Measurements from ENCODE around the gene EGR1. TPM values are rescaled to one million over a fixed set of nuclear protein-coding genes. Genes with fewer than 3 reads are reported as not detected.
A peak's percentile ranks its signal among the peaks of the same experiment; 100 is the strongest.

The EGR1 gene
- total RNA-seq, 2 experiments from 2014 or later, result 5.7 to 6.2 TPM

DNA sequence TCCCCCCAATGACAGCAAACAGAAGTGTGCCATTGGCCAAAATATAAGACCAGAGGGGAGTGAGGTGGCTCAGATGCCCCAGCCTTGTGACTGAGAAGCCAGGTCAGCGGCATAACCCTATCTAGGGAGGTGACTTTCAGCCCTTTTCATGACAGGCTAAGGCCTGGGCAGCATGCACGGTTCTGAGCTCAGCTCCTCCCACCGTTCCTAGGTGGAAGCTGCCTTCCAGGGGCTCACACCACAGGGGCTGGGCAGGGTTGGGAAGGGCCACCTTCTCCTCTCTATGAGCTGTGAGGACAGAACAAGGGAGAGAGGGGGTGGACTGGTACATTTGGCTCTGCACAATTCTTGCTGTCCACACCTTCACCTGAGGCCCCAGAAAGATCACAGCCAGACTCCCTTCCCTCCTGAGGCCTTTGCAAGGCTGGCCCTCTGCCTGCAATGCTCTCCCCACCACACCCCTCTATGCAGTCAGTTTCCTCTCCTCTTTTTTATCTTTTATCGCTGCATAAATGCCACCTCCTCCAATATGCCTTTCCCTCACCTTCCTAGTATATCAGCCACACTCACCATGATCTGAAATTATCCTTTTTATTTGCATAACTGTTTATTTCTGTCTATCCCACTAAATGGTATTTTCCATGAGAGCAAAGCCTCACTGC is 5.1 kb upstream of the EGR1 start:
- Mint-ChIP-seq H3K36me3 (ENCODE audit: low read depth) (peaks cover 5% of the 10 kb centered on the region), H3K27ac (peak overlapping the region; percentile 91), H3K4me3 (peak overlapping the region; percentile 13), H3K4me1 (ENCODE audit: low read depth) (peaks cover 39% of the 10 kb centered on the region), H3K9me3 (no peaks in the 10 kb centered on the region), H3K27me3 (no peaks in the 10 kb centered on the region)
- Histone ChIP-seq H3K9me3 (ENCODE audit: control insufficient read depth in 1 of 2, insufficient read depth in 1 of 2, low read length in 2 of 2) (no peaks in the 10 kb centered on the region), H3K27me3 (ENCODE audit: control insufficient read depth in 1 of 2, insufficient read depth in 2 of 2, low read length in 2 of 2) (no peaks in the 10 kb centered on the region), H3K36me3 (ENCODE audit: insufficient read depth, low read length) (no peaks in the 10 kb centered on the region), H3K27ac (ENCODE audit: low read depth in 1 of 2, low read length in 2 of 2) (peak overlapping the region; percentile 17 to 30), H3K4me1 (ENCODE audit: insufficient read depth, low read length) (peaks cover 45% of the 10 kb centered on the region), H3K4me3 (ENCODE audit: low read length) (no peak overlapping the region)
- TF ChIP-seq, protein P1, sequence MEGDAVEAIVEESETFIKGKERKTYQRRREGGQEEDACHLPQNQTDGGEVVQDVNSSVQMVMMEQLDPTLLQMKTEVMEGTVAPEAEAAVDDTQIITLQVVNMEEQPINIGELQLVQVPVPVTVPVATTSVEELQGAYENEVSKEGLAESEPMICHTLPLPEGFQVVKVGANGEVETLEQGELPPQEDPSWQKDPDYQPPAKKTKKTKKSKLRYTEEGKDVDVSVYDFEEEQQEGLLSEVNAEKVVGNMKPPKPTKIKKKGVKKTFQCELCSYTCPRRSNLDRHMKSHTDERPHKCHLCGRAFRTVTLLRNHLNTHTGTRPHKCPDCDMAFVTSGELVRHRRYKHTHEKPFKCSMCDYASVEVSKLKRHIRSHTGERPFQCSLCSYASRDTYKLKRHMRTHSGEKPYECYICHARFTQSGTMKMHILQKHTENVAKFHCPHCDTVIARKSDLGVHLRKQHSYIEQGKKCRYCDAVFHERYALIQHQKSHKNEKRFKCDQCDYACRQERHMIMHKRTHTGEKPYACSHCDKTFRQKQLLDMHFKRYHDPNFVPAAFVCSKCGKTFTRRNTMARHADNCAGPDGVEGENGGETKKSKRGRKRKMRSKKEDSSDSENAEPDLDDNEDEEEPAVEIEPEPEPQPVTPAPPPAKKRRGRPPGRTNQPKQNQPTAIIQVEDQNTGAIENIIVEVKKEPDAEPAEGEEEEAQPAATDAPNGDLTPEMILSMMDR (IDR thresholded peaks at IDR 0.05), result no peak
- CTCF ChIA-PET, result interaction anchor here (0.8 to 2.0 kb wide), 3 partner anchors 10 to 108 kb away, joined by 3 to 7 read pairs (median 5); no protein-coding TSS in a partner anchor
- intact Hi-C loops (cut with DNase I, micrococcal nuclease), result loop anchor here in 1 of 2 experiments (10.0 kb wide), 2 partner anchors 115 to 945 kb away; partner anchors contain the start of genes HSPA9 and SPATA24
- POLR2A ChIA-PET, result no interaction called here
- no peak for ATAC-seq (ENCODE audit: poor library complexity)
- no peak for DNase-seq

DNA sequence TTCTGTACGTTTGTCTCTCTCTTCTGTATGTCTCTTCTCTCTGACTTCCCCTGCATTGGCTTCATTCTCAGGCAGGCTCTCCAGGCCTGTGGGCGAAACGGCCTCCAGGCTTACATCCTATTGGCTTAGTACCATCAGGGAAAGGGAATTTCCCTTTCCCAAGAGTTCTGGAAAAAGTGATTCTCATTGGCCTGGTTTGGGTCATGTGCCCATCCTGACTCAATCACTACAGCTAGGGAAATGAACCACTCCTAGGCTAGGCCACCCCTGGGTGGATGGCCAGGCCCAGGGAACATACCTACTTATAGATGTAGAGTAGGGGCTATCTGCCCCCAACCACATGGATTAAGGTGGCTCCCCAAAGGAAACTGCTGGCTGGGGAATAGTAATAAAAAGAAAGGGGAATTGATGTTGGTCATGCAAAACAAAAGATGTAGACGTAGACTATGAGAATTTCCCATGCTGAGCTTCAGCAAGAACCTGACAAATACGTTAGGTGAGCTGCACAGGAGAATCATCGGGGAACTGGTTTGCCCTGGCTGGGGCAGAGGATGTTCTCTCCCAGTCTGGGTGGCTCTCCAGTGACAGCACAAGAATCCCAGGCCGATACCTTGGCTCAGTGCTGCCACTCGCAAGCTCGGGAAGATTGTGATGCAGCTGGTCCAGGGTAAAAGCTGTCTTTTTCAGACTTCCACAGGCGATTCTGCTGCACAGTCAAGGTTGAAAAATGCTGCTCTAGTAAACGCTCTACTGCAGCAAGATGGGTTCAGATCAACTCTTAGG is 3.7 kb upstream of the EGR1 start:
- Mint-ChIP-seq H3K27ac (peak overlapping the region; percentile 91), H3K9me3 (no peaks in the 10 kb centered on the region), H3K36me3 (ENCODE audit: low read depth) (peaks cover 8% of the 10 kb centered on the region), H3K27me3 (no peaks in the 10 kb centered on the region), H3K4me3 (peak overlapping the region; percentile 54), H3K4me1 (ENCODE audit: low read depth) (peaks cover 41% of the 10 kb centered on the region)
- Histone ChIP-seq H3K27ac (ENCODE audit: low read depth in 1 of 2, low read length in 2 of 2) (no peak overlapping the region), H3K9me3 (ENCODE audit: control insufficient read depth in 1 of 2, insufficient read depth in 1 of 2, low read length in 2 of 2) (no peaks in the 10 kb centered on the region), H3K4me3 (ENCODE audit: low read length) (no peak overlapping the region), H3K36me3 (ENCODE audit: insufficient read depth, low read length) (no peaks in the 10 kb centered on the region), H3K4me1 (ENCODE audit: insufficient read depth, low read length) (peaks cover 56% of the 10 kb centered on the region), H3K27me3 (ENCODE audit: control insufficient read depth in 1 of 2, insufficient read depth in 2 of 2, low read length in 2 of 2) (no peaks in the 10 kb centered on the region)
- ChIA-PET POLR2A (no interaction called here), CTCF (interaction anchor here (1.6 to 2.0 kb wide), 2 partner anchors 11 to 43 kb away, joined by 4 to 7 read pairs; no protein-coding TSS in a partner anchor)
- intact Hi-C loops (cut with DNase I, micrococcal nuclease), result loop anchor here in 1 of 2 experiments (10.0 kb wide), 2 partner anchors 113 to 943 kb away; partner anchors contain the start of genes HSPA9 and SPATA24
- ATAC-seq (ENCODE audit: poor library complexity) (no peak), DNase-seq (no peak)
- TF ChIP-seq, protein P1 (IDR thresholded peaks at IDR 0.05), result no peak

DNA sequence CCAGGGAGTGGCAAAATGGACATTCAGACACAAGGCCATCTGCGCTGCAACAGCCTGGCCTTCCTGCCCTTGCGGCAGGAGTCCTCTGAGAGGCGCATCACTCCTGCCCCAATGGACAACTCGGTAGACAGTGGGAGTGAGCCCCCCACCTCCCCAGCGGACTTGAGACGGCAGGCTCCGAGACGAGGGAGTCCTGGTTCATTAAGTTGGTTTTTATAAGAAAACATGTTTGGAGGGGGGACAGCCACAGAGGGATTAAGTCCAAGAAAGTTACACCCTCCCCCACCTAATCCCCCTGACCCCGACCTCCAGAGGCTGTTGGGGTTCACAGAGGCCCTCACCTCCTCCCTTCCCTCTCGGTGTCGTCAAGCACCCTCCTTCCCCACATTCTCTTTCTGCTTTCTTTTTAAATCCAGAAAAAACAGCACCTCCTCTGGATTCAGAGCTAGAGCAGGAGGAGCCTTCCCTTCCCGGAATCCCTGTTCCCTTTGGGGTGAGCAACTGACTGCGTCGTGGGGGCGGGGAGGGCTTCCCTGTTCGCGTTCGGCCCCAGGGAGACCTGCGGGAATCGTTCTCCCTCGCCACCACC is 1.8 kb upstream of the EGR1 start:
- peaks cover 9% of the 10 kb centered on the region for H3K36me3 ChIP-seq (ENCODE audit: insufficient read depth, low read length)
- intact Hi-C loops (cut with DNase I, micrococcal nuclease), result loop anchor here (1.0 to 10.0 kb wide), 5 partner anchors 39 to 941 kb away; partner anchors contain the start of genes ETF1 (in 1 of the 2), HSPA9 (in 1 of the 2) and SPATA24 (in 1 of the 2)
- peaks cover 65% of the 10 kb centered on the region for H3K4me1 ChIP-seq (ENCODE audit: insufficient read depth, low read length)
- DNase-seq (peak in 1 of 14 experiments; percentile 43), ATAC-seq (ENCODE audit: poor library complexity) (no peak)
- TF ChIP-seq, protein P1 (IDR thresholded peaks at IDR 0.05), result no peak
- H3K4me3 ChIP-seq (ENCODE audit: low read length), result peak overlapping the region; percentile 60
- Mint-ChIP-seq H3K36me3 (ENCODE audit: low read depth) (peaks cover 20% of the 10 kb centered on the region), H3K9me3 (no peaks in the 10 kb centered on the region), H3K4me1 (ENCODE audit: low read depth) (peaks cover 50% of the 10 kb centered on the region), H3K4me3 (peak overlapping the region; percentile 96), H3K27ac (peak overlapping the region; percentile 93), H3K27me3 (no peaks in the 10 kb centered on the region)
- ChIA-PET CTCF (interaction anchor here (1.0 to 4.7 kb wide), 8 partner anchors 11 to 112 kb away, joined by 3 to 38 read pairs (median 12); partner anchors contain the start of genes ETF1 and KDM3B), POLR2A (interaction anchor here (1.3 to 4.0 kb wide), 4 partner anchors 40 to 112 kb away, joined by 4 to 59 read pairs (median 25); partner anchors contain the start of genes ETF1, HSPA9 and KDM3B)
- H3K9me3 ChIP-seq (ENCODE audit: control insufficient read depth in 1 of 2, insufficient read depth in 1 of 2, low read length in 2 of 2), result no peaks in the 10 kb centered on the region
- no peaks in the 10 kb centered on the region for H3K27me3 ChIP-seq (ENCODE audit: control insufficient read depth in 1 of 2, insufficient read depth in 2 of 2, low read length in 2 of 2)
- peak overlapping the region; percentile 89 to 94 for H3K27ac ChIP-seq (ENCODE audit: low read depth in 1 of 2, low read length in 2 of 2)

Data from CD4-positive, alpha-beta T cell (primary cell).